ENCODE results near the gene YOD1. TPM values are rescaled to one million over a fixed set of nuclear protein-coding genes. Genes with fewer than 3 reads are reported as not detected.

YOD1 gene
- total and polyA plus RNA-seq, 10 of the 15 experiments (the other 5 are each of a cell fraction or from before 2014, with no cell fraction given): 2.1 to 7.9 (median 5.0) TPM

- FAIRE-seq: peak; percentile 66
- SMC1A ChIA-PET (ENCODE audit: uncharacterized antibody, unreplicated experiment): interaction anchor here (1.1 to 7.1 kb wide), 4 partner anchors 23 to 355 kb away, joined by 3 to 66 read pairs (median 45); no protein-coding TSS in a partner anchor
- Histone ChIP-seq H3K27me3 (replicated peaks in 1 of 2; ENCODE audit: control insufficient read depth in 2 of 2, insufficient read depth in 2 of 2, low read length in 1 of 2) (no peaks in the 10 kb centered on the region), H4K20me1 (ENCODE audit: control insufficient read depth, insufficient read depth) (no peaks in the 10 kb centered on the region), H3K9ac (ENCODE audit: control insufficient read depth, insufficient read depth, low read length) (peak overlapping the region; percentile 84), H2AFZ (ENCODE audit: control insufficient read depth, low read depth, low read length) (peak overlapping the region; percentile 100), H3K27ac (ENCODE audit: control insufficient read depth, insufficient read depth) (peak overlapping the region; percentile 55), H3K4me1 (ENCODE audit: control insufficient read depth, insufficient read depth, low read length) (peaks cover 21% of the 10 kb centered on the region), H3K4me2 (ENCODE audit: control insufficient read depth, insufficient read depth) (peak overlapping the region; percentile 99), H3K79me2 (ENCODE audit: control insufficient read depth, insufficient read depth, low read length) (peaks cover 29% of the 10 kb centered on the region), H3K36me3 (ENCODE audit: control insufficient read depth in 2 of 2, insufficient read depth in 2 of 2, low read length in 1 of 2) (peaks cover 0 to 8% of the 10 kb centered on the region in 2 experiments; a peak in 2 of 4 replicates), H3K4me3 (peak overlapping the region; percentile 94), H3K9me3 (replicated peaks; ENCODE audit: control insufficient read depth, insufficient read depth, low read length) (no peaks in the 10 kb centered on the region; the same call in 2 of the 3 replicates)
- in situ Hi-C loops (cut with MboI) (no loop called here), intact Hi-C loops (cut with micrococcal nuclease; ENCODE audit: unreplicated experiment) (loop anchor here (1.0 to 5.0 kb wide), 3 partner anchors 27 to 448 kb away; no protein-coding TSS in a partner anchor)
- POLR2A ChIA-PET: no interaction called here
- DNase-seq (ENCODE audit: low read depth, low spot score): peak; percentile 76
- RAD21 ChIA-PET (ENCODE audit: unreplicated experiment): interaction anchor here (0.6 to 2.2 kb wide), 9 partner anchors 20 to 449 kb away, joined by 3 to 7 read pairs (median 3); partner anchors contain the start of gene CD55
- no TSS peak for BruUV-seq (replicated peaks)
- CTCF ChIA-PET: interaction anchor here (0.7 to 9.2 kb wide), 21 partner anchors 9 to 449 kb away, joined by 3 to 131 read pairs (median 5); partner anchors contain the start of genes C1orf116, C4BPB and CD55
- peak; percentile 81 for ATAC-seq
- under 1% methylated on average over 46 of the region's 47 CpGs for WGBS (ENCODE audit: insufficient coverage, insufficient replicate concordance, low lambda C conversion rate, missing lambda C conversion rate)
- TF ChIP-seq NFYA (IDR thresholded peaks at IDR 0.05; ENCODE audit: borderline replicate concordance, low read depth, low read length) (no peak), ZNF622 (IDR thresholded peaks at IDR 0.05) (no peak), RAD21 (IDR thresholded peaks at IDR 0.05; ENCODE audit: insufficient read depth, low read depth, low read length) (no peak), ZNF687 (IDR thresholded peaks at IDR 0.05) (no peak), CUX1 (IDR thresholded peaks at IDR 0.05; ENCODE audit: insufficient replicate concordance, low read depth, low read length) (no peak), CREB1 (IDR thresholded peaks at IDR 0.05; ENCODE audit: low read depth) (no peak), IRF3 (IDR thresholded peaks at IDR 0.05) (no peak), NKRF (conservative IDR thresholded peaks at IDR 0.05) (peak; percentile 69; the same call in 1 of the 2 replicates), YY1 (IDR thresholded peaks at IDR 0.05; ENCODE audit: low read depth, low read length) (peak; percentile 98)
Observed at GRCh38 chr1:207050480-207051190, 373 bp downstream of the YOD1 start.
